C4-2B (cell line): ENCODE data around the gene SAC3D1.

ENCODE experiments used
- ZFX ChIP-seq: fragments of 450-650 bp; IDR thresholded peaks from 2 replicates; pipeline ENCODE4 v1.6.1; 2017
- TF ChIP-seq, protein P1 (sequence below): fragments of 450-650 bp; conservative IDR thresholded peaks from 2 replicates; pipeline ENCODE4 v1.5.1; 2017; ENCODE audit warnings: mild to moderate bottlenecking

- TF ChIP-seq, protein P1, sequence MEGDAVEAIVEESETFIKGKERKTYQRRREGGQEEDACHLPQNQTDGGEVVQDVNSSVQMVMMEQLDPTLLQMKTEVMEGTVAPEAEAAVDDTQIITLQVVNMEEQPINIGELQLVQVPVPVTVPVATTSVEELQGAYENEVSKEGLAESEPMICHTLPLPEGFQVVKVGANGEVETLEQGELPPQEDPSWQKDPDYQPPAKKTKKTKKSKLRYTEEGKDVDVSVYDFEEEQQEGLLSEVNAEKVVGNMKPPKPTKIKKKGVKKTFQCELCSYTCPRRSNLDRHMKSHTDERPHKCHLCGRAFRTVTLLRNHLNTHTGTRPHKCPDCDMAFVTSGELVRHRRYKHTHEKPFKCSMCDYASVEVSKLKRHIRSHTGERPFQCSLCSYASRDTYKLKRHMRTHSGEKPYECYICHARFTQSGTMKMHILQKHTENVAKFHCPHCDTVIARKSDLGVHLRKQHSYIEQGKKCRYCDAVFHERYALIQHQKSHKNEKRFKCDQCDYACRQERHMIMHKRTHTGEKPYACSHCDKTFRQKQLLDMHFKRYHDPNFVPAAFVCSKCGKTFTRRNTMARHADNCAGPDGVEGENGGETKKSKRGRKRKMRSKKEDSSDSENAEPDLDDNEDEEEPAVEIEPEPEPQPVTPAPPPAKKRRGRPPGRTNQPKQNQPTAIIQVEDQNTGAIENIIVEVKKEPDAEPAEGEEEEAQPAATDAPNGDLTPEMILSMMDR, result no peak
- no peak for TF ChIP-seq ZFX
Observed at GRCh38 chr11:64996327-64996709, 44.7 kb upstream of the SAC3D1 start.
